HCT116 (cell line): ENCODE results near the gene TYROBP. TPM values are rescaled to one million over a fixed set of nuclear protein-coding genes. Genes with fewer than 3 reads are reported as not detected.

Source experiments
- ATAC-seq: fragments of 200-7000 bp; cut with Tn5 transposase; 2 replicates; pipeline ENCODE4 v1.9.1; 2020; ENCODE audit warnings: mild to moderate bottlenecking, moderate library complexity
- BruUV-seq: library from RNA; stranded (reverse); fragments of 400-500 nt; replicated peaks from 2 replicates; lab custom pipeline; 2021; lab: Mats Ljungman, UMichigan
- CTCF ChIA-PET: fragments of 300-600 bp; sonication (Branson Sonifier 250); formaldehyde crosslinking; loops from one replicate; lab custom pipeline; 2021; ENCODE audit warnings: antibody characterized with exemption; lab: Charles Lee
- POLR2A ChIA-PET: fragments of 300-600, 350-600 bp; sonication (Branson Sonifier 250); formaldehyde crosslinking; loops from one replicate; lab custom pipeline; 2021; ENCODE audit warnings: antibody characterized with exemption; lab: Charles Lee
- RAD21 ChIA-PET, 2 experiments: fragments of 300-600 bp; sonication (Branson Sonifier 250); formaldehyde crosslinking; loops; one replicate each; lab custom pipeline; 2023; ENCODE audit warnings: low total read pairs in 2 of 2; ENCODE audit not compliant: uncharacterized antibody in 2 of 2, unreplicated experiment in 2 of 2, low non-redundant PET in 1 of 2; lab: Charles Lee
- DNase-seq: peaks from one replicate; pipeline ENCODE4 v3.0.0-alpha.2; 2010; ENCODE audit warnings: low read depth, low spot score
- H2AFZ ChIP-seq: fragments of 200-600 bp; shearing (Covaris generic), sonication (generic); 2 replicates; pipeline ENCODE4 v1.6.1; 2017; ENCODE audit warnings: low read depth, mixed run types, mixed read lengths, antibody characterized with exemption, low read length; ENCODE audit not compliant: poor library complexity, severe bottlenecking
- H3K27ac ChIP-seq: 2 replicates; pipeline ENCODE4 v1.5.1; 2012; ENCODE audit warnings: low read depth, low read length
- H3K27me3 ChIP-seq: fragments of 200-600 bp; sonication (generic); 2 replicates; pipeline ENCODE4 v1.6.1; 2016; ENCODE audit warnings: mixed run types, low read length, mixed read lengths; ENCODE audit not compliant: insufficient read depth
- H3K36me3 ChIP-seq, 2 experiments: fragments of 200-500 bp in 1 of 2; fragments of 200-600 bp in 1 of 2; sonication (Bioruptor generic) in 1 of 2; sonication (generic) in 1 of 2; 2 replicates each; pipeline versions ENCODE4 v1.5.1 to v1.6.1; 2014 to 2016; ENCODE audit warnings: low read length in 2 of 2, inconsistent platforms in 1 of 2, mixed read lengths in 1 of 2, mixed run types in 1 of 2; ENCODE audit not compliant: insufficient read depth in 2 of 2, control insufficient read depth in 1 of 2
- H3K4me1 ChIP-seq, 2 experiments: fragments of 200-600 bp in 1 of 2; sonication (generic) in 1 of 2; 2 replicates each; pipeline versions ENCODE4 v1.5.1 to v1.6.1; 2012 to 2017; ENCODE audit warnings: low read length in 2 of 2, inconsistent platforms in 1 of 2, mild to moderate bottlenecking in 1 of 2, mixed read lengths in 1 of 2, mixed run types in 1 of 2, moderate library complexity in 1 of 2; ENCODE audit not compliant: insufficient read depth in 2 of 2, control insufficient read depth in 1 of 2
- H3K4me2 ChIP-seq: fragments of 200-600 bp; sonication (generic); 2 replicates; pipeline ENCODE4 v1.6.1; 2017; ENCODE audit warnings: mixed run types, low read length, mixed read lengths
- H3K4me3 ChIP-seq, 2 experiments: fragments of 200-600 bp in 1 of 2; sonication (generic) in 1 of 2; replicated peaks in 1 of 2; 2 replicates each; pipeline ENCODE4 v1.5.1; 2011 to 2016; ENCODE audit warnings: low read length in 2 of 2, control low read depth in 1 of 2, low read depth in 1 of 2, mild to moderate bottlenecking in 1 of 2, mixed read lengths in 1 of 2, mixed run types in 1 of 2
- H3K79me2 ChIP-seq: fragments of 200-600 bp; sonication (generic); 2 replicates; pipeline ENCODE4 v1.6.1; 2017; ENCODE audit warnings: mild to moderate bottlenecking, mixed run types, low read length, moderate library complexity, mixed read lengths; ENCODE audit not compliant: insufficient read depth
- H3K9ac ChIP-seq: fragments of 200-600 bp; sonication (generic); 2 replicates; pipeline ENCODE4 v1.6.1; 2016; ENCODE audit warnings: low read length, mixed read lengths
- H3K9me2 ChIP-seq: fragments of 200-600 bp; sonication (generic), shearing (Covaris generic); 2 replicates; pipeline ENCODE4 v1.6.1; 2017; ENCODE audit warnings: mixed run types, mild to moderate bottlenecking, moderate library complexity; ENCODE audit not compliant: insufficient read depth
- H3K9me3 ChIP-seq, 2 experiments: fragments of 200-500 bp in 1 of 2; fragments of 200-600 bp in 1 of 2; sonication (Bioruptor generic) in 1 of 2; sonication (generic) in 1 of 2; 2 replicates each; pipeline ENCODE4 v1.6.1; 2014 to 2017; ENCODE audit warnings: low read length in 2 of 2, mixed read lengths in 2 of 2, inconsistent platforms in 1 of 2, low read depth in 1 of 2, mild to moderate bottlenecking in 1 of 2, mixed run types in 1 of 2, moderate library complexity in 1 of 2; ENCODE audit not compliant: control insufficient read depth in 1 of 2, insufficient read depth in 1 of 2
- H4K20me1 ChIP-seq: fragments of 200-600 bp; sonication (generic), shearing (Covaris generic); 2 replicates; pipeline ENCODE4 v1.6.1; 2017; ENCODE audit warnings: mixed run types, mild to moderate bottlenecking, moderate library complexity; ENCODE audit not compliant: insufficient read depth
- ATF3 ChIP-seq: IDR thresholded peaks from 2 replicates; pipeline ENCODE4 v1.6.1; 2012
- CBX3 ChIP-seq: IDR thresholded peaks from 2 replicates; pipeline ENCODE4 v1.6.1; 2012; ENCODE audit warnings: low read depth
- CEBPB ChIP-seq: IDR thresholded peaks from 2 replicates; pipeline ENCODE4 v1.6.1; 2012; ENCODE audit warnings: low read depth
- CTCF ChIP-seq, 3 experiments: fragments of 200-600 bp in 1 of 3; sonication (generic) in 1 of 3; IDR thresholded peaks in 2 of 3; conservative IDR thresholded peaks in 1 of 3; 2 replicates each; pipeline ENCODE4 v1.5.1; 2012 to 2017; ENCODE audit warnings: low read depth in 2 of 3, low read length in 2 of 3, antibody characterized with exemption in 1 of 3, borderline replicate concordance in 1 of 3, control low read depth in 1 of 3, mild to moderate bottlenecking in 1 of 3, mixed read lengths in 1 of 3, mixed run types in 1 of 3, moderate library complexity in 1 of 3; ENCODE audit not compliant: insufficient read depth in 1 of 3
- EGR1 ChIP-seq: IDR thresholded peaks from 2 replicates; pipeline ENCODE4 v1.6.1; 2012; ENCODE audit warnings: low read depth
- ELF1 ChIP-seq: IDR thresholded peaks from 2 replicates; pipeline ENCODE4 v1.6.1; 2012; ENCODE audit warnings: low read depth, borderline replicate concordance
- EZH2 ChIP-seq: fragments of 200-600 bp; sonication (generic); IDR thresholded peaks from 2 replicates; pipeline ENCODE4 v1.6.1; 2017; ENCODE audit warnings: antibody characterized with exemption, mixed run types
- EZH2phosphoT487 ChIP-seq: fragments of 200-600 bp; IDR thresholded peaks from 2 replicates; pipeline ENCODE4 v1.6.1; 2018; ENCODE audit warnings: antibody characterized with exemption, borderline replicate concordance
- FOSL1 ChIP-seq: IDR thresholded peaks from 2 replicates; pipeline ENCODE4 v1.6.1; 2012; ENCODE audit warnings: low read depth
- JUND ChIP-seq: IDR thresholded peaks from 2 replicates; pipeline ENCODE4 v1.6.1; 2012
- POLR2AphosphoS5 ChIP-seq: IDR thresholded peaks from 2 replicates; pipeline ENCODE4 v1.6.1; 2011; ENCODE audit warnings: mild to moderate bottlenecking, low read depth, low read length, moderate library complexity
- SIN3A ChIP-seq: IDR thresholded peaks from 2 replicates; pipeline ENCODE4 v1.6.1; 2012; ENCODE audit warnings: low read depth
- SP1 ChIP-seq: IDR thresholded peaks from 2 replicates; pipeline ENCODE4 v1.6.1; 2012; ENCODE audit warnings: low read depth
- SRF ChIP-seq: IDR thresholded peaks from 2 replicates; pipeline ENCODE4 v1.6.1; 2012; ENCODE audit warnings: low read depth
- TCF7L2 ChIP-seq: IDR thresholded peaks from 2 replicates; pipeline ENCODE4 v1.7.0; 2011; ENCODE audit warnings: borderline replicate concordance, inconsistent platforms; ENCODE audit not compliant: insufficient read depth, insufficient read length; ENCODE audit errors: extremely low read depth
- ZFX ChIP-seq: fragments of 450-650 bp; IDR thresholded peaks from 2 replicates; pipeline ENCODE4 v1.6.1; 2017
- ZNF274 ChIP-seq: fragments of 200-500 bp; sonication (Bioruptor generic); IDR thresholded peaks from 2 replicates; pipeline ENCODE4 v1.6.1; 2014; ENCODE audit warnings: mild to moderate bottlenecking, low read depth, low read length, inconsistent platforms
- intact Hi-C: fragments of 100-400 bp; cut with micrococcal nuclease; formaldehyde crosslinking; loops from 2 replicates; pipeline ENCODE4 v1.10.0; 2022
- total RNA-seq: library from RNA; stranded (reverse); gene quantifications from one replicate; pipeline ENCODE4 v1.2.1, GENCODE V29; 2021; ENCODE audit not compliant: unreplicated experiment
- TF ChIP-seq, protein P1 (sequence below): IDR thresholded peaks from 2 replicates; pipeline ENCODE4 v1.6.1; 2012
- TF ChIP-seq, protein P2 (sequence below): IDR thresholded peaks from 2 replicates; pipeline ENCODE4 v1.6.1; 2012; ENCODE audit warnings: low read depth

TYROBP gene
- total RNA-seq, 1 experiment from 2014 or later: 0.49 TPM

DNA sequence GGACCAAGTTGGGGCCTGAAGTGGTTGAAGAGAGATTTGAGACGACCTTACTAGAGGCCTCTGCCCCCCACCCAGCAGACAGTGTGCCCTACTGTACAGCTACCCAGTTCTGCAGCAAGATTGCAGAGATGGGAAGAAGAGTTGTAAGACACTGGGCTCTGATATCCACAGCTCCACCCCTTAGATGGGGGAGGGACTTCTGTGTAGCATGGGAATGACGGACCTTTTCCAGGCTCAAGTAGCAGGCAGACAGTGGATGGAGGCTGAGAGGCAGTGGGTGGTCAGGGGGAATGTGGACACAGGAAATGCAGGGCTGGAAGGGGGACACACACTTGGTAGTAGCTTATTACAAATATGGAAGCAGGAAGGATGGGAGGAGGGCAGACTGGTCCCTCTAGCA lies 41.0 kb upstream of the TYROBP start:
- Histone ChIP-seq H3K9ac (no peak overlapping the region), H3K4me3 (no peak overlapping the region), H2AFZ (no peak overlapping the region), H3K9me2 (no peaks in the 10 kb centered on the region), H3K9me3 (no peaks in the 10 kb centered on the region), H3K27me3 (no peaks in the 10 kb centered on the region), H3K27ac (no peak overlapping the region), H3K79me2 (no peaks in the 10 kb centered on the region), H3K36me3 (no peaks in the 10 kb centered on the region; a peak in 1 of 4 replicates), H3K4me1 (peaks cover 0 to 5% of the 10 kb centered on the region in 2 experiments; a peak in 2 of 4 replicates), H4K20me1 (no peaks in the 10 kb centered on the region), H3K4me2 (no peak overlapping the region)
- DNase-seq (no peak), ATAC-seq (no peak)
- TF ChIP-seq CEBPB: no peak
- TF ChIP-seq SRF: no peak
- TF ChIP-seq ZFX: no peak
- TF ChIP-seq POLR2AphosphoS5: no peak
- no peak for TF ChIP-seq SIN3A
- no peak for TF ChIP-seq CTCF (IDR thresholded peaks at IDR 0.05 in 2 of 3, conservative IDR thresholded peaks at IDR 0.05 in 1 of 3; ENCODE audit: borderline replicate concordance in 1 of 3, insufficient read depth in 1 of 3, low read depth in 2 of 3, low read length in 2 of 3)
- TF ChIP-seq ZNF274: no peak
- TF ChIP-seq CBX3: no peak
- TF ChIP-seq, protein P1, sequence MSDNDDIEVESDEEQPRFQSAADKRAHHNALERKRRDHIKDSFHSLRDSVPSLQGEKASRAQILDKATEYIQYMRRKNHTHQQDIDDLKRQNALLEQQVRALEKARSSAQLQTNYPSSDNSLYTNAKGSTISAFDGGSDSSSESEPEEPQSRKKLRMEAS: no peak
- no peak for TF ChIP-seq EZH2phosphoT487
- no peak for TF ChIP-seq SP1
- TF ChIP-seq FOSL1: no peak
- TF ChIP-seq EGR1: no peak
- TF ChIP-seq TCF7L2: no peak
- TF ChIP-seq EZH2: no peak
- TF ChIP-seq, protein P2, sequence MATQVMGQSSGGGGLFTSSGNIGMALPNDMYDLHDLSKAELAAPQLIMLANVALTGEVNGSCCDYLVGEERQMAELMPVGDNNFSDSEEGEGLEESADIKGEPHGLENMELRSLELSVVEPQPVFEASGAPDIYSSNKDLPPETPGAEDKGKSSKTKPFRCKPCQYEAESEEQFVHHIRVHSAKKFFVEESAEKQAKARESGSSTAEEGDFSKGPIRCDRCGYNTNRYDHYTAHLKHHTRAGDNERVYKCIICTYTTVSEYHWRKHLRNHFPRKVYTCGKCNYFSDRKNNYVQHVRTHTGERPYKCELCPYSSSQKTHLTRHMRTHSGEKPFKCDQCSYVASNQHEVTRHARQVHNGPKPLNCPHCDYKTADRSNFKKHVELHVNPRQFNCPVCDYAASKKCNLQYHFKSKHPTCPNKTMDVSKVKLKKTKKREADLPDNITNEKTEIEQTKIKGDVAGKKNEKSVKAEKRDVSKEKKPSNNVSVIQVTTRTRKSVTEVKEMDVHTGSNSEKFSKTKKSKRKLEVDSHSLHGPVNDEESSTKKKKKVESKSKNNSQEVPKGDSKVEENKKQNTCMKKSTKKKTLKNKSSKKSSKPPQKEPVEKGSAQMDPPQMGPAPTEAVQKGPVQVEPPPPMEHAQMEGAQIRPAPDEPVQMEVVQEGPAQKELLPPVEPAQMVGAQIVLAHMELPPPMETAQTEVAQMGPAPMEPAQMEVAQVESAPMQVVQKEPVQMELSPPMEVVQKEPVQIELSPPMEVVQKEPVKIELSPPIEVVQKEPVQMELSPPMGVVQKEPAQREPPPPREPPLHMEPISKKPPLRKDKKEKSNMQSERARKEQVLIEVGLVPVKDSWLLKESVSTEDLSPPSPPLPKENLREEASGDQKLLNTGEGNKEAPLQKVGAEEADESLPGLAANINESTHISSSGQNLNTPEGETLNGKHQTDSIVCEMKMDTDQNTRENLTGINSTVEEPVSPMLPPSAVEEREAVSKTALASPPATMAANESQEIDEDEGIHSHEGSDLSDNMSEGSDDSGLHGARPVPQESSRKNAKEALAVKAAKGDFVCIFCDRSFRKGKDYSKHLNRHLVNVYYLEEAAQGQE: no peak
- TF ChIP-seq JUND: no peak
- TF ChIP-seq ATF3: no peak
- no peak for TF ChIP-seq ELF1
- intact Hi-C loops: no loop called here
- ChIA-PET POLR2A (no interaction called here), CTCF (no interaction called here), RAD21 (no interaction called here)
- BruUV-seq: no TSS peak
